K562 (cell line): ENCODE results near the gene ZNF575. TPM values are rescaled to one million over a fixed set of nuclear protein-coding genes. Genes with fewer than 3 reads are reported as not detected.
A peak's percentile ranks its signal among the peaks of the same experiment; 100 is the strongest.

Experiments
- CEBPB ChIP-seq: fragments of 450-650 bp; IDR thresholded peaks from 2 replicates; pipeline ENCODE4 v1.6.1; 2016; ENCODE audit warnings: missing genetic modification characterization, missing compliant biosample characterization
- CTBP1 ChIP-seq: fragments of 450-650 bp; IDR thresholded peaks from 2 replicates; pipeline ENCODE4 v1.6.1; 2016; ENCODE audit warnings: borderline replicate concordance
- GTF2F1 ChIP-seq: IDR thresholded peaks from 2 replicates; pipeline ENCODE4 v1.6.1; 2011; ENCODE audit warnings: low read depth, low read length, improper control_type of control experiment
- PCBP1 ChIP-seq: fragments of 200-400 bp; formaldehyde crosslinking; IDR thresholded peaks from 2 replicates; pipeline ENCODE4 v1.6.1; 2018; ENCODE audit warnings: mild to moderate bottlenecking, low read depth, low read length; ENCODE audit not compliant: poor library complexity, severe bottlenecking
- RBFOX2 ChIP-seq: fragments of 200-400 bp; formaldehyde crosslinking; IDR thresholded peaks from 2 replicates; pipeline ENCODE4 v1.6.1; 2017; ENCODE audit warnings: low read depth, mild to moderate bottlenecking, low read length, moderate library complexity
- RBM17 ChIP-seq: fragments of 200-400 bp; formaldehyde crosslinking; IDR thresholded peaks from 2 replicates; pipeline ENCODE4 v1.6.1; 2017; ENCODE audit warnings: low read depth, mild to moderate bottlenecking, low read length, borderline replicate concordance
- RBM22 ChIP-seq: fragments of 200-400 bp; formaldehyde crosslinking; IDR thresholded peaks from 2 replicates; pipeline ENCODE4 v1.6.1; 2018; ENCODE audit warnings: low read length, low read depth; ENCODE audit not compliant: poor library complexity, severe bottlenecking
- SMAD1 ChIP-seq: fragments of 150-350 bp; IDR thresholded peaks from 2 replicates; pipeline ENCODE4 v1.6.1; 2014; ENCODE audit warnings: low read length, low read depth; ENCODE audit not compliant: partially characterized antibody
- SREBF2 ChIP-seq: sonication (generic); formaldehyde crosslinking; IDR thresholded peaks from 2 replicates; pipeline ENCODE4 v1.4.0; 2020; ENCODE audit warnings: mild to moderate bottlenecking, missing genetic modification reagents
- polyA plus RNA-seq, 8 experiments: library from polyadenylated mRNA; depleted of rRNA in 4 of 8; stranded (reverse) in 5 of 8; unstranded in 3 of 8; fragments of >200 nt; fragmentation: Nextera tagmentation in 2 of 8; fragmentation: Illumina TruSeq in 1 of 8; extraction: Ambion mirVana in 2 of 8; extraction: Trizol in 1 of 8; gene quantifications; 2 replicates each; pipeline versions ENCODE4 v1.2.1 to v1.2.3, GENCODE V29; 2011 to 2014; ENCODE audit warnings: inconsistent platforms in 1 of 8, missing spikeins in 1 of 8
- total RNA-seq, 7 experiments: library from RNA; depleted of rRNA in 6 of 7; stranded (reverse); fragments of >200 nt in 6 of 7; fragmentation: Illumina TruSeq in 2 of 7; extraction: Trizol in 2 of 7; gene quantifications; 2 replicates each; pipeline versions ENCODE4 v1.2.1 to v1.2.3, GENCODE V29; 2011 to 2021; ENCODE audit warnings: low replicate concordance in 1 of 7
- TF ChIP-seq, protein P1 (sequence below): sonication (generic); formaldehyde crosslinking; IDR thresholded peaks from 2 replicates; pipeline ENCODE4 v1.8.0; 2023; ENCODE audit warnings: missing genetic modification reagents, mild to moderate bottlenecking, borderline replicate concordance
- TF ChIP-seq, protein P2 (sequence below), 2 experiments: IDR thresholded peaks; 2 replicates each; pipeline ENCODE4 v1.6.1; 2012; ENCODE audit warnings: improper control_type of control experiment in 2 of 2, low read depth in 2 of 2, low read length in 2 of 2, borderline replicate concordance in 1 of 2
- TF ChIP-seq, protein P3 (sequence below): sonication (generic); formaldehyde crosslinking; IDR thresholded peaks from 2 replicates; pipeline ENCODE4 v1.8.0; 2022; ENCODE audit warnings: mild to moderate bottlenecking, missing genetic modification reagents
- TF ChIP-seq, protein P4 (sequence below): fragments of 450-650 bp; IDR thresholded peaks from 2 replicates; pipeline ENCODE4 v1.6.1; 2016; ENCODE audit warnings: borderline replicate concordance

Gene ZNF575
- total and polyA plus RNA-seq, 9 of the 15 experiments (the other 6 are each of a cell fraction or from before 2014, with no cell fraction given) = 0.20 to 0.98 (median 0.32) TPM; not detected in 6

DNA sequence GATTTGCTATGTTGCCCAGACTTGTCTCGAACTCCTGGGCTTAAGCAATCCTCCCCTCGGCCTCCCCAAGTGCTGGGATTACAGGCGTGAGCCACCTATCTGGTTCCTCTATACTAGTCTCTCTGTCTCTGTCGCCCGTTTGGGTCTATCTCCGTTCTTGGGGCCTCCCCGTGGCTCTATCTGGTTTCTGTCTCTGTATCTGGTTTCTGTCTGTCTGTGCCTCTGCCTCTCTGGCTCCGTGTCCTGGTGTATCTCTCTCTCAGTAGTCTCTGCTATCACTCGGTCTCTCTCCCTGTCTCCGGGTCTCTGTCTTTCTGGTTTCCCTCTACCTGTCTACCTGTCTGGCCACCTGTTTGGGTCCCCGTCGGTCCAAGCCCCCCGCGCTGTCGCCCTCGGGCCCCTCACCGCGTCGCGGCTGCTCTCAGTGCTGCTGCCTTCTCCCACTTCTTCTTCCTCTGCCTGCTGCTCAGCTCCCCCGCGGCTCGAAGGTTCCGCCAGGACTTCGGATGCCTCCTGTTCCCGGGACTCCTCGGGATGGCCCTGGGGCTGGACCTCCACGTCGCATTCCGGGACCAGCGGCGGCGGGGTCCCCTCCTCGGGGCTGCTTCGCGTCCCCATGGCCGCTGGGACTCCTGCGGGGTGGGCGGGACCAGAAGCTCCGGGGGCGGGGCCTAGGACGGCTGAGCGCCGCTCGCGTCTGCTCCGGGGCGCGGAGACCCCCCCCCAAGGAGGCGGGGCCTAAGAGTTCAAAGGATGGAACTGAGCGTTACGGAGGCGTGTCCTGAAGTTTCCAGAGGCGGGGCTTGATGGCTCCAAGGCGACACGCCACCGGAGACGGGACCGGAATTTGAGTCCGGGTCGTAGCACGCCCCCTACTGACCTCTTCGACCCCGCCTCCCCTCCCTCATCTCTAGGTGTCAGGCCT, 29.2 kb upstream of the ZNF575 start (continued):
- TF ChIP-seq, protein P1, sequence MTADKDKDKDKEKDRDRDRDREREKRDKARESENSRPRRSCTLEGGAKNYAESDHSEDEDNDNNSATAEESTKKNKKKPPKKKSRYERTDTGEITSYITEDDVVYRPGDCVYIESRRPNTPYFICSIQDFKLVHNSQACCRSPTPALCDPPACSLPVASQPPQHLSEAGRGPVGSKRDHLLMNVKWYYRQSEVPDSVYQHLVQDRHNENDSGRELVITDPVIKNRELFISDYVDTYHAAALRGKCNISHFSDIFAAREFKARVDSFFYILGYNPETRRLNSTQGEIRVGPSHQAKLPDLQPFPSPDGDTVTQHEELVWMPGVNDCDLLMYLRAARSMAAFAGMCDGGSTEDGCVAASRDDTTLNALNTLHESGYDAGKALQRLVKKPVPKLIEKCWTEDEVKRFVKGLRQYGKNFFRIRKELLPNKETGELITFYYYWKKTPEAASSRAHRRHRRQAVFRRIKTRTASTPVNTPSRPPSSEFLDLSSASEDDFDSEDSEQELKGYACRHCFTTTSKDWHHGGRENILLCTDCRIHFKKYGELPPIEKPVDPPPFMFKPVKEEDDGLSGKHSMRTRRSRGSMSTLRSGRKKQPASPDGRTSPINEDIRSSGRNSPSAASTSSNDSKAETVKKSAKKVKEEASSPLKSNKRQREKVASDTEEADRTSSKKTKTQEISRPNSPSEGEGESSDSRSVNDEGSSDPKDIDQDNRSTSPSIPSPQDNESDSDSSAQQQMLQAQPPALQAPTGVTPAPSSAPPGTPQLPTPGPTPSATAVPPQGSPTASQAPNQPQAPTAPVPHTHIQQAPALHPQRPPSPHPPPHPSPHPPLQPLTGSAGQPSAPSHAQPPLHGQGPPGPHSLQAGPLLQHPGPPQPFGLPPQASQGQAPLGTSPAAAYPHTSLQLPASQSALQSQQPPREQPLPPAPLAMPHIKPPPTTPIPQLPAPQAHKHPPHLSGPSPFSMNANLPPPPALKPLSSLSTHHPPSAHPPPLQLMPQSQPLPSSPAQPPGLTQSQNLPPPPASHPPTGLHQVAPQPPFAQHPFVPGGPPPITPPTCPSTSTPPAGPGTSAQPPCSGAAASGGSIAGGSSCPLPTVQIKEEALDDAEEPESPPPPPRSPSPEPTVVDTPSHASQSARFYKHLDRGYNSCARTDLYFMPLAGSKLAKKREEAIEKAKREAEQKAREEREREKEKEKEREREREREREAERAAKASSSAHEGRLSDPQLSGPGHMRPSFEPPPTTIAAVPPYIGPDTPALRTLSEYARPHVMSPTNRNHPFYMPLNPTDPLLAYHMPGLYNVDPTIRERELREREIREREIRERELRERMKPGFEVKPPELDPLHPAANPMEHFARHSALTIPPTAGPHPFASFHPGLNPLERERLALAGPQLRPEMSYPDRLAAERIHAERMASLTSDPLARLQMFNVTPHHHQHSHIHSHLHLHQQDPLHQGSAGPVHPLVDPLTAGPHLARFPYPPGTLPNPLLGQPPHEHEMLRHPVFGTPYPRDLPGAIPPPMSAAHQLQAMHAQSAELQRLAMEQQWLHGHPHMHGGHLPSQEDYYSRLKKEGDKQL (CRISPR knock-in tag) = 0 out of 2 replicates have a peak, but pooled peaks have one; percentile 50
- TF ChIP-seq RBM22 = no peak
- no peak for TF ChIP-seq PCBP1
- TF ChIP-seq SREBF2 (CRISPR knock-in tag) = no peak
- TF ChIP-seq RBM17 = no peak
- TF ChIP-seq CTBP1 = peak; percentile 48
- no peak for TF ChIP-seq GTF2F1
- TF ChIP-seq RBFOX2 = peak; percentile 61
- 0 out of 2 replicates have a peak, but pooled peaks have one; percentile 49 for TF ChIP-seq CEBPB (tag)
- TF ChIP-seq SMAD1 = no peak
- TF ChIP-seq, protein P2, sequence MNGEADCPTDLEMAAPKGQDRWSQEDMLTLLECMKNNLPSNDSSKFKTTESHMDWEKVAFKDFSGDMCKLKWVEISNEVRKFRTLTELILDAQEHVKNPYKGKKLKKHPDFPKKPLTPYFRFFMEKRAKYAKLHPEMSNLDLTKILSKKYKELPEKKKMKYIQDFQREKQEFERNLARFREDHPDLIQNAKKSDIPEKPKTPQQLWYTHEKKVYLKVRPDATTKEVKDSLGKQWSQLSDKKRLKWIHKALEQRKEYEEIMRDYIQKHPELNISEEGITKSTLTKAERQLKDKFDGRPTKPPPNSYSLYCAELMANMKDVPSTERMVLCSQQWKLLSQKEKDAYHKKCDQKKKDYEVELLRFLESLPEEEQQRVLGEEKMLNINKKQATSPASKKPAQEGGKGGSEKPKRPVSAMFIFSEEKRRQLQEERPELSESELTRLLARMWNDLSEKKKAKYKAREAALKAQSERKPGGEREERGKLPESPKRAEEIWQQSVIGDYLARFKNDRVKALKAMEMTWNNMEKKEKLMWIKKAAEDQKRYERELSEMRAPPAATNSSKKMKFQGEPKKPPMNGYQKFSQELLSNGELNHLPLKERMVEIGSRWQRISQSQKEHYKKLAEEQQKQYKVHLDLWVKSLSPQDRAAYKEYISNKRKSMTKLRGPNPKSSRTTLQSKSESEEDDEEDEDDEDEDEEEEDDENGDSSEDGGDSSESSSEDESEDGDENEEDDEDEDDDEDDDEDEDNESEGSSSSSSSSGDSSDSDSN (IDR thresholded peaks at IDR 0.05; ENCODE audit: borderline replicate concordance in 1 of 2, low read depth in 2 of 2, low read length in 2 of 2) = peak in 1 of 2 experiments; percentile 26; a peak in 2 of 4 replicates
- TF ChIP-seq, protein P3, sequence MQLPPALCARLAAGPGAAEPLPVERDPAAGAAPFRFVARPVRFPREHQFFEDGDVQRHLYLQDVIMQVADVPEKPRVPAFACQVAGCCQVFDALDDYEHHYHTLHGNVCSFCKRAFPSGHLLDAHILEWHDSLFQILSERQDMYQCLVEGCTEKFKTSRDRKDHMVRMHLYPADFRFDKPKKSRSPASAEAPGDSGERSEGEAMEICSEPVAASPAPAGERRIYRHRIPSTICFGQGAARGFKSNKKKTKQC (CRISPR knock-in tag) = 0 out of 2 replicates have a peak, but pooled peaks have one; percentile 23
- TF ChIP-seq, protein P4, sequence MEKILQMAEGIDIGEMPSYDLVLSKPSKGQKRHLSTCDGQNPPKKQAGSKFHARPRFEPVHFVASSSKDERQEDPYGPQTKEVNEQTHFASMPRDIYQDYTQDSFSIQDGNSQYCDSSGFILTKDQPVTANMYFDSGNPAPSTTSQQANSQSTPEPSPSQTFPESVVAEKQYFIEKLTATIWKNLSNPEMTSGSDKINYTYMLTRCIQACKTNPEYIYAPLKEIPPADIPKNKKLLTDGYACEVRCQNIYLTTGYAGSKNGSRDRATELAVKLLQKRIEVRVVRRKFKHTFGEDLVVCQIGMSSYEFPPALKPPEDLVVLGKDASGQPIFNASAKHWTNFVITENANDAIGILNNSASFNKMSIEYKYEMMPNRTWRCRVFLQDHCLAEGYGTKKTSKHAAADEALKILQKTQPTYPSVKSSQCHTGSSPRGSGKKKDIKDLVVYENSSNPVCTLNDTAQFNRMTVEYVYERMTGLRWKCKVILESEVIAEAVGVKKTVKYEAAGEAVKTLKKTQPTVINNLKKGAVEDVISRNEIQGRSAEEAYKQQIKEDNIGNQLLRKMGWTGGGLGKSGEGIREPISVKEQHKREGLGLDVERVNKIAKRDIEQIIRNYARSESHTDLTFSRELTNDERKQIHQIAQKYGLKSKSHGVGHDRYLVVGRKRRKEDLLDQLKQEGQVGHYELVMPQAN = peak; percentile 77
- TF ChIP-seq, all 486 proteins: peak for 79
